Measurements from ENCODE around the gene NUF2.
"Not testable (repeated sequence)": the region's sequence is repeated elsewhere in the genome, so short reads cannot be mapped to it uniquely, and the experiment has no call there.

Gene NUF2

GRCh38 chr1:163321311-163322305 lies at the start of gene NUF2:
TSS of gene NUF2 (plus strand) at chr1:163321954. CDS start at chr1:163326052, 4,098 bp downstream.
- peak; percentile 98 for DNase-seq

GRCh38 chr1:163273766-163274441 lies 47.9 kb upstream of the NUF2 start:
- DNase-seq: no peak

GRCh38 chr1:163275222-163275621 lies 46.5 kb upstream of the NUF2 start:
- DNase-seq: peak; percentile 13

- no peak for DNase-seq
Measured at GRCh38 chr1:163278602-163279001, 43.2 kb upstream of the NUF2 start.

GRCh38 chr1:163284867-163285266 lies 36.9 kb upstream of the NUF2 start:
- DNase-seq: not testable (repeated sequence)

GRCh38 chr1:163290025-163290640 lies 31.6 kb upstream of the NUF2 start:
- DNase-seq: no peak

GRCh38 chr1:163291461-163291860 lies 30.3 kb upstream of the NUF2 start:
- DNase-seq: no peak

GRCh38 chr1:163292153-163292552 lies 29.6 kb upstream of the NUF2 start:
- DNase-seq: not testable (repeated sequence)

GRCh38 chr1:163293497-163293896 lies 28.3 kb upstream of the NUF2 start:
- DNase-seq: not testable (repeated sequence)

- DNase-seq: no peak
Measured at GRCh38 chr1:163295949-163296348, 25.8 kb upstream of the NUF2 start.

- no peak for DNase-seq
Measured at GRCh38 chr1:163296504-163297263, 25.1 kb upstream of the NUF2 start.

GRCh38 chr1:163298365-163298764 lies 23.4 kb upstream of the NUF2 start:
- DNase-seq: no peak

GRCh38 chr1:163300568-163300967 lies 21.2 kb upstream of the NUF2 start:
- no peak for DNase-seq

- DNase-seq: no peak
Measured at GRCh38 chr1:163303561-163303960, 18.2 kb upstream of the NUF2 start.

- no peak for DNase-seq
Measured at GRCh38 chr1:163305441-163305840, 16.3 kb upstream of the NUF2 start.

- DNase-seq: peak; percentile 89
Measured at GRCh38 chr1:163307479-163308171, 14.1 kb upstream of the NUF2 start.

GRCh38 chr1:163308811-163309210 lies 12.9 kb upstream of the NUF2 start:
- peak; percentile 29 for DNase-seq

- peak; percentile 56 for DNase-seq
Measured at GRCh38 chr1:163315773-163316374, 5.9 kb upstream of the NUF2 start.

- no peak for DNase-seq
Measured at GRCh38 chr1:163320891-163321290, 863 bp upstream of the NUF2 start.

- DNase-seq: not testable (repeated sequence)
Measured at GRCh38 chr1:163323339-163323738, 1.6 kb downstream of the NUF2 start.

GRCh38 chr1:163331116-163331515 lies 9.4 kb downstream of the NUF2 start:
- DNase-seq: no peak

GRCh38 chr1:163335216-163335615 lies 13.5 kb downstream of the NUF2 start:
- DNase-seq: no peak

All from EL (cell line).